OCI-LY3 (cell line): ENCODE measurements around the gene FOXD2.

Experiments
- CTCF ChIP-seq: fragments of 200-600, 300-600 bp; sonication (generic); IDR thresholded peaks from 2 replicates; pipeline ENCODE4 v1.5.1; 2014; ENCODE audit warnings: antibody characterized with exemption, low read length, low read depth
- EZH2phosphoT487 ChIP-seq: fragments of 200-600 bp; shearing (Covaris generic); IDR thresholded peaks from 2 replicates; pipeline ENCODE4 v1.6.1; 2018; ENCODE audit warnings: antibody characterized with exemption, mixed run types, low read depth

- TF ChIP-seq CTCF: no peak
- no peak for TF ChIP-seq EZH2phosphoT487
These were observed 44.1 kb downstream of the FOXD2 start for GRCh38 chr1:47481936-47482335.
